Choroid plexus epithelial cell (primary cell): ENCODE results near the gene ZFAND2B.

Experiments used
- DNase-seq: peaks from one replicate; pipeline ENCODE4 v3.0.0-alpha.2; 2010; ENCODE audit warnings: low read depth
- H3K4me3 ChIP-seq: 2 replicates; pipeline ENCODE4 v1.5.1; 2011; ENCODE audit warnings: low read depth, mild to moderate bottlenecking, control low read depth, low read length, moderate library complexity
- CTCF ChIP-seq: conservative IDR thresholded peaks from 2 replicates; pipeline ENCODE4 v1.5.1; 2011; ENCODE audit warnings: low read depth, mild to moderate bottlenecking, control low read depth, inconsistent platforms, low read length, moderate library complexity

The ZFAND2B gene

GRCh38 chr2:219244789-219245147, 38.2 kb downstream of the ZFAND2B start:
- TF ChIP-seq CTCF: no peak
- H3K4me3 ChIP-seq: peak overlapping the region; percentile 98
- DNase-seq: no peak

- peak within 1 kb of the TSS; percentile 98 for H3K4me3 ChIP-seq
- peak; percentile 95 for DNase-seq
- no peak for TF ChIP-seq CTCF
Measured at GRCh38 chr2:219245148-219245898, 38.7 kb downstream of the ZFAND2B start, which contains the start of the genes GLB1L and STK16. Gene GLB1L (minus strand): TSS chr2:219245444. CDS start chr2:219243573, 1,871 bp downstream. Gene STK16 (plus strand): TSS chr2:219245479. CDS start chr2:219246000, 521 bp downstream.

DNA sequence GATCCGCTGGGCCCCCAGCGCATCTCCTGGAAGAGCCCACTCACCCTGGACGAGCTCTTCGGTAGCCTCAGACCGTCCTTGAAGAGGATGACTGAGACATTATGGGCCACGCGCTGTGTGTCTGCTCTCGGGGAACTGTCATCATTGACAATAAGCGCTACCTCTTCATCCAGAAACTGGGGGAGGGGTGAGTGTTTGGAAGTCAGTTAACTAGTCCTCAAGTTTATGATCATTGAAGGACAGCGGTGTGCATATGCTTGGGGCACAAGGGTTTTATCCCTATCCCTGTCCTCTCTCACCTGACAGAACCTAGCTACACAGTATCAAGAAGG, 39.3 kb downstream of the ZFAND2B start:
- no peak for DNase-seq
- TF ChIP-seq CTCF: no peak
- peak overlapping the region; percentile 98 for H3K4me3 ChIP-seq

DNA sequence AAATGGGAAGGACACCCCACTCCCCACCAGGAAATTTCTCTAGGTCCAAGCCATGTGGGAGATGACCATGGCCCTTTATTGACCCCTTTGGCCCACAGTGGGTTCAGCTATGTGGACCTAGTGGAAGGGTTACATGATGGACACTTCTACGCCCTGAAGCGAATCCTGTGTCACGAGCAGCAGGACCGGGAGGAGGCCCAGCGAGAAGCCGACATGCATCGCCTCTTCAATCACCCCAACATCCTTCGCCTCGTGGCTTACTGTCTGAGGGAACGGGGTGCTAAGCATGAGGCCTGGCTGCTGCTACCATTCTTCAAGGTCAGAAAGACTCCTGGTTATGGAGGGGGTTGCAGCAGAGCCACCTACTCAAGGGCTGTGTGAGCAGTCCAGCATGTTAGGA, 40.0 kb downstream of the ZFAND2B start:
- DNase-seq: no peak
- TF ChIP-seq CTCF: no peak
- no peak overlapping the region for H3K4me3 ChIP-seq

DNA sequence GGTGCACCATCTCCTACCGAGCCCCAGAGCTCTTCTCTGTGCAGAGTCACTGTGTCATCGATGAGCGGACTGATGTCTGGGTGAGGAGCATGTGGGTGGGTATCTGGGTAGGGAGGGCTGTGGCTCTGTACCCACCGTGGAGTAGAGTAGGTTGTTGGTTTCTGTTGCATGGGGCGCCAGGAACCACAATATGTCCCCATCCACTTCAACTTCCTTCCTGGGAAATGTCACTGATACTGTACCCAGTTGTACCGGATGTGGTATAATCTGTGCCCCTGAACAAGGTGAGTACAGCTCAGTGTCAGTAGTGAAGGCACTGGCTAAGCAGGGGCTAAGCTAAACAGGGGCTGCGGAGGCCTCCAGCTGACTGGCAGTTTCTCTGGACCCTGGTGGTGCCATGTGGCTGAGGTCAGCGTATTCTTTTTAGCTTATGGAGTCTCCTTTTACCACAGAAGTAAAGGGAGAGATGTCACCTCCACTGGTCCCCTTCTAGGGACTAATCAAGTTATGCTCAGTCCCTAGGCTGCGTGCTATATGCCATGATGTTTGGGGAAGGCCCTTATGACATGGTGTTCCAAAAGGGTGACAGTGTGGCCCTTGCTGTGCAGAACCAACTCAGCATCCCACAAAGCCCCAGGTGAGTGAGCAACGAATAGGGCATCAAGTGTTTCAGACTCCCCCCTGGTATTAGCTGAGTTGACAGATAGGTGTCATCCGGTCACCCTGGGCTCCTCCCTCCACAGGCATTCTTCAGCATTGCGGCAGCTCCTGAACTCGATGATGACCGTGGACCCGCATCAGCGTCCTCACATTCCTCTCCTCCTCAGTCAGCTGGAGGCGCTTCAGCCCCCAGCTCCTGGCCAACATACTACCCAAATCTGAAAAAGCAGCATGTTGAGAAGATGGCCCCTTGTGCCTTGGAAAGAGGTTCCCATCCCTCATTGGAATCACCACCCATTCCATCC, 41.4 kb downstream of the ZFAND2B start:
- H3K4me3 ChIP-seq: no peak overlapping the region
- DNase-seq: no peak
- no peak for TF ChIP-seq CTCF

DNA sequence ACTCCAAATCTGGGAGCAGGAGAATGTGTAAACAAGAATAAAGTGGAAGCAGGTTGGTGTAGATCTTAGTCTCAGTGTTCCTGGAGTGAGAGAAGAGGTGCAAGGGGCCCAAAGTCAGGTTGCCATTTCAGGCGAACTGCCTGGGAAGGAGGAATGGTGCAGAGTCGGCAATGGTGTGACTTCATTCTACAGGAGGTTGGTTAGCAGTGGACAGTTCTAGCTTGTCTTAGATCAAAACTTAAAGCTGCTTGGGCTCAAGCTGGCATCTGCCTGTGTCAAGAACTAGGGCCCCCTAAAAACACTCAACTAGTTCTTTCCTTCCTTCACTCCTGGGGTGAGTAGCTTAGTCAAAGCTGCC, 42.2 kb downstream of the ZFAND2B start:
- H3K4me3 ChIP-seq: no peak overlapping the region
- no peak for TF ChIP-seq CTCF
- DNase-seq: no peak
